ENCODE results near the gene ZNF497. TPM values are rescaled to one million over a fixed set of nuclear protein-coding genes. Genes with fewer than 3 reads are reported as not detected.

The ZNF497 gene
- total and polyA plus RNA-seq, 2 of the 8 experiments (the other 6 are each of a cell fraction or from before 2014, with no cell fraction given), result 0.93 to 1.4 TPM

DNA sequence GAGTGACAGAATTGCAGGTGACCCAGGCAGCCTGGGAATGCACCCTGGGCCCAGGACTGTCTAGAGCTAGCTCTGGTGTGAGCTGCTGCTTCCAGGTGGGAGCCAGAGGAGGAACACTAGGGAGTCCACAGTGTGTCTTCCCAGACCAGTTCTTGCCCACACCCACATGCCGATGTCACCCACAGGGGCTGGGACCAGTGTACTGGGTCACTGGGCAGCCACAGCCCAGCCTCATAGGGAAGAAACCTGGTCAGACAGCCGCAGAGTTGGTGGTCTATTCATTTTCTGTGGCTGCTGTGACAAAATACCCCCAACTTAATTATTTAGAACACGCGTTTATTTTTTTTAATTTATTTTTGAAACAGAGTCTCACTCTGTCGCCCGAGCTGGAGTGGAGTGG is 36.0 kb upstream of the ZNF497 start (continued):
- TF ChIP-seq CHD7 (IDR thresholded peaks at IDR 0.05; ENCODE audit: insufficient replicate concordance, low read length) (no peak), ZNF274 (IDR thresholded peaks at IDR 0.05; ENCODE audit: borderline replicate concordance, extremely low read depth, low read length) (no peak), JUND (IDR thresholded peaks at IDR 0.05; ENCODE audit: low read length) (no peak), PHF8 (conservative IDR thresholded peaks at IDR 0.05; ENCODE audit: low read depth, low read length) (no peak), SRF (IDR thresholded peaks at IDR 0.05; ENCODE audit: low read depth, low read length) (no peak), TAF7 (optimal IDR thresholded peaks at IDR 0.05; ENCODE audit: borderline replicate concordance, low read depth, low read length) (no peak), NRF1 (IDR thresholded peaks at IDR 0.05; ENCODE audit: low read depth, low read length) (no peak), HDAC2 (IDR thresholded peaks at IDR 0.05; ENCODE audit: borderline replicate concordance in 1 of 2, low read depth in 2 of 2, low read length in 2 of 2) (no peak), RAD21 (IDR thresholded peaks at IDR 0.05 in 1 of 2, conservative IDR thresholded peaks at IDR 0.05 in 1 of 2; ENCODE audit: low read depth in 2 of 2, low read length in 2 of 2) (no peak)
- TF ChIP-seq, protein P1, sequence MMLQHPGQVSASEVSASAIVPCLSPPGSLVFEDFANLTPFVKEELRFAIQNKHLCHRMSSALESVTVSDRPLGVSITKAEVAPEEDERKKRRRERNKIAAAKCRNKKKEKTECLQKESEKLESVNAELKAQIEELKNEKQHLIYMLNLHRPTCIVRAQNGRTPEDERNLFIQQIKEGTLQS (IDR thresholded peaks at IDR 0.05; ENCODE audit: insufficient read depth, low read depth, low read length), result no peak

Data from H1 (cell line).